HepG2 (cell line): ENCODE measurements around the gene FAM20A. TPM values are rescaled to one million over a fixed set of nuclear protein-coding genes. Genes with fewer than 3 reads are reported as not detected.
A peak's percentile ranks its signal among the peaks of the same experiment; 100 is the strongest.

Experiments
- MXD4 ChIP-seq: IDR thresholded peaks from 2 replicates; pipeline ENCODE4 v1.6.1; 2016; ENCODE audit warnings: mild to moderate bottlenecking, missing biosample characterization, missing genetic modification reagents
- NFRKB ChIP-seq: fragments of 450-650 bp; IDR thresholded peaks from 2 replicates; pipeline ENCODE4 v1.6.1; 2017
- TBX2 ChIP-seq: sonication (generic); formaldehyde crosslinking; IDR thresholded peaks from 2 replicates; pipeline ENCODE4 v1.5.0; 2020; ENCODE audit warnings: missing genetic modification reagents, mild to moderate bottlenecking, borderline replicate concordance
- ZBTB26 ChIP-seq: IDR thresholded peaks from 2 replicates; pipeline ENCODE4 v1.6.1; 2016; ENCODE audit warnings: missing compliant biosample characterization, missing genetic modification reagents, borderline replicate concordance
- ZNF414 ChIP-seq: sonication (generic); formaldehyde crosslinking; IDR thresholded peaks from 2 replicates; pipeline ENCODE4 v1.5.0; 2020; ENCODE audit warnings: missing genetic modification reagents
- ZNF569 ChIP-seq: sonication (generic); formaldehyde crosslinking; IDR thresholded peaks from 2 replicates; pipeline ENCODE4 v1.5.0; 2020; ENCODE audit warnings: mild to moderate bottlenecking, missing genetic modification reagents, moderate library complexity, borderline replicate concordance
- polyA plus RNA-seq, 8 experiments: library from polyadenylated mRNA; depleted of rRNA in 3 of 8; stranded (reverse) in 7 of 8; unstranded in 1 of 8; fragments of >200 nt; fragmentation: Illumina TruSeq in 4 of 8; extraction: Trizol in 4 of 8; gene quantifications; 2 replicates each; pipeline versions ENCODE4 v1.2.1 to v1.2.3, GENCODE V29; 2011 to 2016; ENCODE audit warnings: low read depth in 4 of 8, missing spikeins in 1 of 8, mixed read lengths in 1 of 8; ENCODE audit not compliant: insufficient read depth in 1 of 8
- total RNA-seq, 5 experiments: library from RNA; depleted of rRNA; stranded (reverse); fragments of >200 nt; fragmentation: Illumina TruSeq; extraction: Trizol; gene quantifications; 2 replicates each; pipeline ENCODE4 v1.2.3, GENCODE V29; 2016; ENCODE audit warnings: low read depth in 1 of 5
- TF ChIP-seq, protein P1 (sequence below): sonication (generic); formaldehyde crosslinking; IDR thresholded peaks from 2 replicates; pipeline ENCODE4 v1.4.0; 2020; ENCODE audit warnings: missing genetic modification reagents
- TF ChIP-seq, protein P2 (sequence below): sonication (generic); formaldehyde crosslinking; IDR thresholded peaks from 2 replicates; pipeline ENCODE4 v1.4.0; 2020; ENCODE audit warnings: missing genetic modification reagents
- TF ChIP-seq, protein P3 (sequence below): sonication (generic); formaldehyde crosslinking; IDR thresholded peaks from 2 replicates; pipeline ENCODE4 v1.4.0; 2020; ENCODE audit warnings: mild to moderate bottlenecking, missing genetic modification reagents
- TF ChIP-seq, protein P4 (sequence below): sonication (generic); formaldehyde crosslinking; IDR thresholded peaks from 2 replicates; pipeline ENCODE4 v1.5.1; 2020; ENCODE audit warnings: missing genetic modification reagents, mild to moderate bottlenecking, borderline replicate concordance

The FAM20A gene
- total and polyA plus RNA-seq, 2 of the 13 experiments (the other 11 are each of a cell fraction or from before 2014, with no cell fraction given), result 9.3 to 20.7 TPM

DNA sequence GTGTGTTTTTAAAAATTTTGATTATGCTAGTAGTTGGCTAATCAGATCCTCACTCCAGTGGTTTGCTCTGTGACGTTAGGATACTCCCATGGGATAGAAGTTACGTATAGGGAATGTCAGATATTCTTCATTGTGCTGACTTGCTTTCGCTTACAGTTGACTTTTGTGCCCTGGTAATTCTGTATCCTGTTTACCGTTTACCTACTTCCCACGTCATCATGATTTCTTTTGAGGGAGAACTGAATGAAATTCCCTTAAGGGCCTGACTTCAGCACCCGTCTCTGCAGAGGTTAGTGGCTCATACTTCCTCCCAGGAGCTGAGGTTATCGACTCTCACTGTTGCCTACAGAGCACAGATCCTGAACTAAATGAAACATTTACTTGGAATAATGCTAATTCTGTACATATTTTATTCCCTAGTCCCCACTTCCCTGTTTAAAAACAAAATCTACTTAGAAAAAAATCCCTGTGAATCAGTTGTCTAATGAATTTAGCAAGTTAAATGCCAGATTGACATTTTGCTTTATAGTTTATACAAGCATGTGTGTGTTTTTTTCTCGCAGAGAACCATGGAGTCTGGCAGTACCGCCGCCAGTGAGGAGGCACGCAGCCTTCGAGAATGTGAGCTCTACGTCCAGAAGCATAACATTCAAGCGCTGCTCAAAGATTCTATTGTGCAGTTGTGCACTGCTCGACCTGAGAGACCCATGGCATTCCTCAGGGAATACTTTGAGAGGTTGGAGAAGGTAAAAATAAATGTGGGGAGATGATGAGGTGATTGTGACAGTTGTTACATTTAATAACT, 86.1 kb downstream of the FAM20A start (continued):
- TF ChIP-seq ZBTB26 (CRISPR knock-in tag) (no peak), ZNF569 (no peak), NFRKB (no peak), TBX2 (CRISPR knock-in tag) (0 out of 2 replicates have a peak, but pooled peaks have one; percentile 20), MXD4 (CRISPR knock-in tag) (no peak), ZNF414 (0 out of 2 replicates have a peak, but pooled peaks have one; percentile 48)
- TF ChIP-seq, protein P1, sequence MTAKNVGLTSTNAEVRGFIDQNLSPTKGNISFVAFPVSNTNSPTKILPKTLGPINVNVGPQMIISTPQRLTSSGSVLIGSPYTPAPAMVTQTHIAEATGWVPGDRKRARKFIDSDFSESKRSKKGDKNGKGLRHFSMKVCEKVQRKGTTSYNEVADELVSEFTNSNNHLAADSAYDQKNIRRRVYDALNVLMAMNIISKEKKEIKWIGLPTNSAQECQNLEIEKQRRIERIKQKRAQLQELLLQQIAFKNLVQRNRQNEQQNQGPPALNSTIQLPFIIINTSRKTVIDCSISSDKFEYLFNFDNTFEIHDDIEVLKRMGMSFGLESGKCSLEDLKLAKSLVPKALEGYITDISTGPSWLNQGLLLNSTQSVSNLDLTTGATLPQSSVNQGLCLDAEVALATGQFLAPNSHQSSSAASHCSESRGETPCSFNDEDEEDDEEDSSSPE (CRISPR knock-in tag), result no peak
- TF ChIP-seq, protein P2, sequence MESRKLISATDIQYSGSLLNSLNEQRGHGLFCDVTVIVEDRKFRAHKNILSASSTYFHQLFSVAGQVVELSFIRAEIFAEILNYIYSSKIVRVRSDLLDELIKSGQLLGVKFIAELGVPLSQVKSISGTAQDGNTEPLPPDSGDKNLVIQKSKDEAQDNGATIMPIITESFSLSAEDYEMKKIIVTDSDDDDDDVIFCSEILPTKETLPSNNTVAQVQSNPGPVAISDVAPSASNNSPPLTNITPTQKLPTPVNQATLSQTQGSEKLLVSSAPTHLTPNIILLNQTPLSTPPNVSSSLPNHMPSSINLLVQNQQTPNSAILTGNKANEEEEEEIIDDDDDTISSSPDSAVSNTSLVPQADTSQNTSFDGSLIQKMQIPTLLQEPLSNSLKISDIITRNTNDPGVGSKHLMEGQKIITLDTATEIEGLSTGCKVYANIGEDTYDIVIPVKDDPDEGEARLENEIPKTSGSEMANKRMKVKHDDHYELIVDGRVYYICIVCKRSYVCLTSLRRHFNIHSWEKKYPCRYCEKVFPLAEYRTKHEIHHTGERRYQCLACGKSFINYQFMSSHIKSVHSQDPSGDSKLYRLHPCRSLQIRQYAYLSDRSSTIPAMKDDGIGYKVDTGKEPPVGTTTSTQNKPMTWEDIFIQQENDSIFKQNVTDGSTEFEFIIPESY (CRISPR knock-in tag), result peak; percentile 86
- TF ChIP-seq, protein P3, sequence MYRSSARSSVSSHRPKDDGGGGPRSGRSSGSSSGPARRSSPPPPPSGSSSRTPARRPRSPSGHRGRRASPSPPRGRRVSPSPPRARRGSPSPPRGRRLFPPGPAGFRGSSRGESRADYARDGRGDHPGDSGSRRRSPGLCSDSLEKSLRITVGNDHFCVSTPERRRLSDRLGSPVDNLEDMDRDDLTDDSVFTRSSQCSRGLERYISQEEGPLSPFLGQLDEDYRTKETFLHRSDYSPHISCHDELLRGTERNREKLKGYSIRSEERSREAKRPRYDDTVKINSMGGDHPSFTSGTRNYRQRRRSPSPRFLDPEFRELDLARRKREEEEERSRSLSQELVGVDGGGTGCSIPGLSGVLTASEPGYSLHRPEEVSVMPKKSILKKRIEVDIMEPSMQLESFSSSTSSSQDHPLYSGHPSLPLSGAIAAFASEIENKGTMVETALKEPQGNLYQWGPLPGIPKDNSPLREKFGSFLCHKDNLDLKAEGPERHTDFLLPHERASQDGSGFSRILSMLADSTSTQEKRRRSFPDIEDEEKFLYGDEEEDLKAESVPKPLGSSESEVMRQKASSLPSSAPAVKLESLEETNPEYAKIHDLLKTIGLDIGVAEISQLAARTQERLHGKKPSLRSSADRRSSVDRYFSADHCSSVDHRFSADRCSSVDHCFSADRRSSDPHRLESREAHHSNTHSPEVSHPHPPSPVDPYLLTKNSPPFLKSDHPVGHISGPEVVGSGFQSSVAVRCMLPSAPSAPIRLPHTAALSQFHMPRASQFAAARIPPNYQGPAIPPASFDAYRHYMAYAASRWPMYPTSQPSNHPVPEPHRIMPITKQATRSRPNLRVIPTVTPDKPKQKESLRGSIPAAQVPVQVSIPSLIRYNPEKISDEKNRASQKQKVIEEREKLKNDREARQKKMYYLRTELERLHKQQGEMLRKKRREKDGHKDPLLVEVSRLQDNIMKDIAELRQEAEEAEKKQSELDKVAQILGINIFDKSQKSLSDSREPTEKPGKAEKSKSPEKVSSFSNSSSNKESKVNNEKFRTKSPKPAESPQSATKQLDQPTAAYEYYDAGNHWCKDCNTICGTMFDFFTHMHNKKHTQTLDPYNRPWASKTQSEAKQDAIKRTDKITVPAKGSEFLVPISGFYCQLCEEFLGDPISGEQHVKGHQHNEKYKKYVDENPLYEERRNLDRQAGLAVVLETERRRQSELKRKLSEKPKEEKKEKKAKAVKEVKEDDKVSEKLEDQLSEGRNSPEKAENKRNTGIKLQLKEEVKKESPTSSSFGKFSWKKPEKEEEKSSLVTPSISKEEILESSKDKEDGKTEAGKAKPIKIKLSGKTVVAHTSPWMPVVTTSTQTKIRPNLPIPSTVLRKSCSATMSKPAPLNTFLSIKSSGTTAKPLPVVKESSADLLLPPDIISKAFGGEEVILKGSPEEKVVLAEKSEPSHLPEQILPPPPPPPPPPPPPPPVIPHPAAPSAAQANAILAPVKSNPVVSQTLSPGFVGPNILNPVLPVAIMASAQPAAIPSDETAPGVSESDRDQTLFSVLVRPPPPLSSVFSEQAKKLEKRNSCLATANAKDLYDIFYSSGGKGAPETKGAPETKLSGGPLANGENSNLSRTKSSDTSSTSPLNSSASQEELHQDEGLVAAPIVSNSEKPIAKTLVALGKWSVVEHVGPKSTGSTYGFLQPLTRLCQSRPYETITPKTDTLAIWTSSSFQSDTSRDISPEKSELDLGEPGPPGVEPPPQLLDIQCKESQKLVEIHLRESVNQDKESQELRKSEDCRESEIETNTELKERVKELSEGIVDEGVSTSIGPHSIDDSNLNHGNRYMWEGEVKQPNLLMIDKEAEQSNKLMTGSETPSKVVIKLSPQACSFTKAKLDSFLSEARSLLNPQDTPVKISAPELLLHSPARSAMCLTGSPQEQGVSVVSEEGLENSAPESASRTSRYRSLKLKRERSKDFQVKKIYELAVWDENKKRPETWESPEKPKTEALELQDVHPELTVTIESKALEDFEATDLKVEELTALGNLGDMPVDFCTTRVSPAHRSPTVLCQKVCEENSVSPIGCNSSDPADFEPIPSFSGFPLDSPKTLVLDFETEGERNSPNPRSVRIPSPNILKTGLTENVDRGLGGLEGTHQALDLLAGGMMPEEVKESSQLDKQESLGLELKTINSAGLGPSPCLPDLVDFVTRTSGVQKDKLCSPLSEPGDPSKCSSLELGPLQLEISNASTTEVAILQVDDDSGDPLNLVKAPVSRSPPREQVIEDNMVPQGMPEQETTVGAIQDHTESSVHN (CRISPR knock-in tag), result no peak
- TF ChIP-seq, protein P4, sequence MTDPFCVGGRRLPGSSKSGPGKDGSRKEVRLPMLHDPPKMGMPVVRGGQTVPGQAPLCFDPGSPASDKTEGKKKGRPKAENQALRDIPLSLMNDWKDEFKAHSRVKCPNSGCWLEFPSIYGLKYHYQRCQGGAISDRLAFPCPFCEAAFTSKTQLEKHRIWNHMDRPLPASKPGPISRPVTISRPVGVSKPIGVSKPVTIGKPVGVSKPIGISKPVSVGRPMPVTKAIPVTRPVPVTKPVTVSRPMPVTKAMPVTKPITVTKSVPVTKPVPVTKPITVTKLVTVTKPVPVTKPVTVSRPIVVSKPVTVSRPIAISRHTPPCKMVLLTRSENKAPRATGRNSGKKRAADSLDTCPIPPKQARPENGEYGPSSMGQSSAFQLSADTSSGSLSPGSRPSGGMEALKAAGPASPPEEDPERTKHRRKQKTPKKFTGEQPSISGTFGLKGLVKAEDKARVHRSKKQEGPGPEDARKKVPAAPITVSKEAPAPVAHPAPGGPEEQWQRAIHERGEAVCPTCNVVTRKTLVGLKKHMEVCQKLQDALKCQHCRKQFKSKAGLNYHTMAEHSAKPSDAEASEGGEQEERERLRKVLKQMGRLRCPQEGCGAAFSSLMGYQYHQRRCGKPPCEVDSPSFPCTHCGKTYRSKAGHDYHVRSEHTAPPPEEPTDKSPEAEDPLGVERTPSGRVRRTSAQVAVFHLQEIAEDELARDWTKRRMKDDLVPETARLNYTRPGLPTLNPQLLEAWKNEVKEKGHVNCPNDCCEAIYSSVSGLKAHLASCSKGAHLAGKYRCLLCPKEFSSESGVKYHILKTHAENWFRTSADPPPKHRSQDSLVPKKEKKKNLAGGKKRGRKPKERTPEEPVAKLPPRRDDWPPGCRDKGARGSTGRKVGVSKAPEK (CRISPR knock-in tag), result no peak
